ENCODE results near the gene RPL26. TPM values are rescaled to one million over a fixed set of nuclear protein-coding genes. Genes with fewer than 3 reads are reported as not detected.

The RPL26 gene
- total and polyA plus RNA-seq, 4 experiments from 2014 or later, result 1,274 to 2,878 (median 2,246) TPM

DNA sequence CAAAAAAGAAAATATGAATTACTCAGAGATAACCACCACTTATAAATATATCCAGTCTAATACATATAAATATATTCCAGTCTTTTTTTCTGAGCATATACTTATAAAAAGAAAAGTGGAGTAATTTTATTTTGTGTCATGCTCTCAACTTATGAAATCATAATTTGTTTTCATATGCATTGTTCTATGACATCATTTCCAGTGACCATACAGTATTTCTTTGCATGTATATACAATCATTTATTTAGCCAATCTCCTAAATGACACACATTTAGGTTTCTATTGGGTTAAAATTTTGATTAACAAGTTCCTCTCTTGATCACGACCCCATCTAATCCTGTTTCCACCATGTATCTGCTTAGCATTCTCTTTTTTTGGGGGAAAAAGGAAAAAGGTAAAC is 36.3 kb upstream of the RPL26 start:
- DNase-seq, result no peak
- POLR2A ChIA-PET (ENCODE audit: partially characterized antibody), result no interaction called here
- CTCF ChIA-PET (ENCODE audit: partially characterized antibody), result interaction anchor here (2.0 to 2.2 kb wide), 2 partner anchors 9 to 11 kb away, joined by 4 to 9 read pairs; no protein-coding TSS in a partner anchor
- Histone ChIP-seq H3K9me3 (ENCODE audit: control insufficient read depth in 1 of 2, low read length in 2 of 2) (no peaks in the 10 kb centered on the region), H3K27ac (ENCODE audit: low read depth, low read length) (no peak overlapping the region), H3K4me1 (ENCODE audit: insufficient read depth, low read length) (no peaks in the 10 kb centered on the region), H3K4me3 (ENCODE audit: low read length in 2 of 2) (no peak overlapping the region), H3K27me3 (ENCODE audit: insufficient read depth, low read length) (peaks cover 5% of the 10 kb centered on the region), H3K36me3 (ENCODE audit: insufficient read depth, low read length) (no peaks in the 10 kb centered on the region)
- Mint-ChIP-seq H3K27ac (no peak overlapping the region), H3K4me3 (no peak overlapping the region), H3K9me3 (no peaks in the 10 kb centered on the region), H3K27me3 (peaks cover 23 to 30% of the 10 kb centered on the region in 2 donors), H3K4me1 (peaks cover 0 to 2% (median 0%) of the 10 kb centered on the region in 4 donors), H3K36me3 (no peaks in the 10 kb centered on the region)
- intact Hi-C loops (cut with micrococcal nuclease), result no loop called here

DNA sequence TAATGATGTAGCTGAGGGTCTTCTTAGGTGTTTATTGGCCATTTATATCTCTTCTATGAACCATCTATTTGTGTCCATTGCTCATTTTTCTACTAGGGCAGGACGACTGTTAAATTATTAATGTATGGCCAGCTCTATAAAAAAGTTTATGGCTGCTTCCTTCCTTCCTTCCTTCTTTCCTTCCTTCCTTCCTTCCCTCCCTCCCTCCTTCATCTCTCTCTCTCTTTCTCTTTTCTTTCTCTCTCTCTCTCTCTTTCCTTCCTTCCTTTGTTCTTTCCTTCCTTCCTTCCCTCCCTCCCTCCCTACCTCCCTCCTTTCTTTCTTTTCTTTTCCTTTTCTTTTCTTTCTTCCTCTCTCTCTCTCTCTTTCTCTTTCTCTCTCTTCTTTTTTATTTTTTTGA is 35.5 kb upstream of the RPL26 start:
- Mint-ChIP-seq H3K9me3 (no peaks in the 10 kb centered on the region), H3K27ac (no peak overlapping the region), H3K4me1 (peaks cover 2 to 4% (median 3%) of the 10 kb centered on the region in 4 donors), H3K27me3 (peaks cover 21 to 29% of the 10 kb centered on the region in 2 donors), H3K4me3 (no peak overlapping the region), H3K36me3 (no peaks in the 10 kb centered on the region)
- Histone ChIP-seq H3K36me3 (ENCODE audit: insufficient read depth, low read length) (no peaks in the 10 kb centered on the region), H3K27ac (ENCODE audit: low read depth, low read length) (no peak overlapping the region), H3K4me3 (ENCODE audit: low read length in 2 of 2) (no peak overlapping the region), H3K27me3 (ENCODE audit: insufficient read depth, low read length) (peaks cover 5% of the 10 kb centered on the region), H3K4me1 (ENCODE audit: insufficient read depth, low read length) (peaks cover 5% of the 10 kb centered on the region), H3K9me3 (ENCODE audit: control insufficient read depth in 1 of 2, low read length in 2 of 2) (no peaks in the 10 kb centered on the region)
- no peak for DNase-seq
- intact Hi-C loops (cut with micrococcal nuclease), result no loop called here
- CTCF ChIA-PET (ENCODE audit: partially characterized antibody), result interaction anchor here (1.7 to 2.0 kb wide), 2 partner anchors 9 to 10 kb away, joined by 4 read pairs; no protein-coding TSS in a partner anchor
- POLR2A ChIA-PET (ENCODE audit: partially characterized antibody), result no interaction called here

- H3K9me3 Mint-ChIP-seq, result no peaks in the 10 kb centered on the region
- DNase-seq, result no peak
- Histone ChIP-seq H3K4me3 (ENCODE audit: low read length in 2 of 2) (no peak overlapping the region), H3K4me1 (ENCODE audit: insufficient read depth, low read length) (peaks cover 12% of the 10 kb centered on the region), H3K36me3 (ENCODE audit: insufficient read depth, low read length) (no peaks in the 10 kb centered on the region), H3K27ac (ENCODE audit: low read depth, low read length) (no peak overlapping the region), H3K9me3 (ENCODE audit: control insufficient read depth in 1 of 2, low read length in 2 of 2) (no peaks in the 10 kb centered on the region), H3K27me3 (ENCODE audit: insufficient read depth, low read length) (peaks cover 5% of the 10 kb centered on the region)
- H3K27me3 Mint-ChIP-seq, result peaks cover 18 to 27% of the 10 kb centered on the region in 2 donors
- H3K27ac Mint-ChIP-seq, result no peak overlapping the region
- no peaks in the 10 kb centered on the region for H3K36me3 Mint-ChIP-seq
- ChIA-PET POLR2A (ENCODE audit: partially characterized antibody) (no interaction called here), CTCF (ENCODE audit: partially characterized antibody) (interaction anchor here (1.7 kb wide), 1 partner anchor 10 kb away, joined by 4 read pairs; no protein-coding TSS in a partner anchor)
- no peak overlapping the region for H3K4me3 Mint-ChIP-seq
- peaks cover 7 to 9% (median 9%) of the 10 kb centered on the region in 4 donors for H3K4me1 Mint-ChIP-seq
- intact Hi-C loops (cut with micrococcal nuclease), result no loop called here
Measured at GRCh38 chr17:8417806-8418205, 34.8 kb upstream of the RPL26 start.

- intact Hi-C loops (cut with micrococcal nuclease), result no loop called here
- no peak for DNase-seq
- Histone ChIP-seq H3K4me3 (ENCODE audit: low read length in 2 of 2) (no peak overlapping the region), H3K9me3 (ENCODE audit: control insufficient read depth in 1 of 2, low read length in 2 of 2) (no peaks in the 10 kb centered on the region), H3K27me3 (ENCODE audit: insufficient read depth, low read length) (peaks cover 3% of the 10 kb centered on the region), H3K36me3 (ENCODE audit: insufficient read depth, low read length) (no peaks in the 10 kb centered on the region), H3K4me1 (ENCODE audit: insufficient read depth, low read length) (peaks cover 20% of the 10 kb centered on the region), H3K27ac (ENCODE audit: low read depth, low read length) (no peak overlapping the region)
- Mint-ChIP-seq H3K4me1 (peaks cover 11 to 22% (median 16%) of the 10 kb centered on the region in 4 donors), H3K27ac (no peak overlapping the region), H3K27me3 (peaks cover 13 to 17% of the 10 kb centered on the region in 2 donors), H3K4me3 (no peak overlapping the region), H3K9me3 (no peaks in the 10 kb centered on the region), H3K36me3 (no peaks in the 10 kb centered on the region)
- ChIA-PET CTCF (ENCODE audit: partially characterized antibody) (interaction anchor here (0.6 to 7.5 kb wide), 2 partner anchors 332 to 1278 kb away, joined by 3 to 84 read pairs; no protein-coding TSS in a partner anchor), POLR2A (ENCODE audit: partially characterized antibody) (no interaction called here)
Measured at GRCh38 chr17:8413938-8414337, 30.9 kb upstream of the RPL26 start.

- peaks cover 11 to 22% (median 16%) of the 10 kb centered on the region in 4 donors for H3K4me1 Mint-ChIP-seq
- ChIA-PET CTCF (ENCODE audit: partially characterized antibody) (interaction anchor here (0.6 to 7.5 kb wide), 4 partner anchors 30 to 1278 kb away, joined by 3 to 84 read pairs (median 4); partner anchors contain the start of gene KRABD2), POLR2A (ENCODE audit: partially characterized antibody) (no interaction called here)
- peak overlapping the region in 3 of 7 donors; percentile 70 to 86 (median 78) for H3K27ac Mint-ChIP-seq
- no peaks in the 10 kb centered on the region for H3K9me3 Mint-ChIP-seq
- peaks cover 14 to 17% of the 10 kb centered on the region in 2 donors for H3K27me3 Mint-ChIP-seq
- no peak overlapping the region for H3K4me3 ChIP-seq (ENCODE audit: low read length in 2 of 2)
- H3K27me3 ChIP-seq (ENCODE audit: insufficient read depth, low read length), result no peaks in the 10 kb centered on the region
- H3K36me3 ChIP-seq (ENCODE audit: insufficient read depth, low read length), result no peaks in the 10 kb centered on the region
- peaks cover 20% of the 10 kb centered on the region for H3K4me1 ChIP-seq (ENCODE audit: insufficient read depth, low read length)
- intact Hi-C loops (cut with micrococcal nuclease), result no loop called here
- H3K36me3 Mint-ChIP-seq, result no peaks in the 10 kb centered on the region
- no peak overlapping the region for H3K27ac ChIP-seq (ENCODE audit: low read depth, low read length)
- H3K4me3 Mint-ChIP-seq, result peak overlapping the region in 3 of 8 donors; percentile 4 to 33 (median 13)
- DNase-seq, result peak in 4 of 5 donors; percentile 22 to 37 (median 27)
- H3K9me3 ChIP-seq (ENCODE audit: control insufficient read depth in 1 of 2, low read length in 2 of 2), result no peaks in the 10 kb centered on the region
Measured at GRCh38 chr17:8413328-8413727, 30.3 kb upstream of the RPL26 start.

- H3K27me3 ChIP-seq (ENCODE audit: insufficient read depth, low read length), result no peaks in the 10 kb centered on the region
- Mint-ChIP-seq H3K36me3 (no peaks in the 10 kb centered on the region), H3K4me1 (peaks cover 11 to 22% (median 16%) of the 10 kb centered on the region in 4 donors), H3K27me3 (peaks cover 11 to 14% of the 10 kb centered on the region in 2 donors), H3K27ac (peak overlapping the region in 2 of 7 donors; percentile 17 to 41), H3K9me3 (no peaks in the 10 kb centered on the region), H3K4me3 (no peak overlapping the region)
- H3K4me3 ChIP-seq (ENCODE audit: low read length in 2 of 2), result no peak overlapping the region
- no peaks in the 10 kb centered on the region for H3K36me3 ChIP-seq (ENCODE audit: insufficient read depth, low read length)
- H3K4me1 ChIP-seq (ENCODE audit: insufficient read depth, low read length), result peaks cover 20% of the 10 kb centered on the region
- POLR2A ChIA-PET (ENCODE audit: partially characterized antibody), result interaction anchor here (0.6 kb wide), 1 partner anchor 334 kb away, joined by 3 read pairs; no protein-coding TSS in a partner anchor
- intact Hi-C loops (cut with micrococcal nuclease), result no loop called here
- no peak for DNase-seq
- H3K27ac ChIP-seq (ENCODE audit: low read depth, low read length), result no peak overlapping the region
- H3K9me3 ChIP-seq (ENCODE audit: control insufficient read depth in 1 of 2, low read length in 2 of 2), result no peaks in the 10 kb centered on the region
- CTCF ChIA-PET (ENCODE audit: partially characterized antibody), result interaction anchor here (1.1 to 7.5 kb wide), 5 partner anchors 9 to 334 kb away, joined by 3 to 84 read pairs (median 5); partner anchors contain the start of gene KRABD2
Measured at GRCh38 chr17:8412089-8412488, 29.1 kb upstream of the RPL26 start.

- no peaks in the 10 kb centered on the region for H3K36me3 ChIP-seq (ENCODE audit: insufficient read depth, low read length)
- no peaks in the 10 kb centered on the region for H3K27me3 ChIP-seq (ENCODE audit: insufficient read depth, low read length)
- Mint-ChIP-seq H3K36me3 (no peaks in the 10 kb centered on the region), H3K27ac (no peak overlapping the region), H3K9me3 (no peaks in the 10 kb centered on the region), H3K27me3 (peaks cover 7 to 8% of the 10 kb centered on the region in 2 donors), H3K4me1 (peaks cover 11 to 22% (median 15%) of the 10 kb centered on the region in 4 donors), H3K4me3 (no peak overlapping the region)
- no peak for DNase-seq
- H3K9me3 ChIP-seq (ENCODE audit: control insufficient read depth in 1 of 2, low read length in 2 of 2), result no peaks in the 10 kb centered on the region
- peaks cover 20% of the 10 kb centered on the region for H3K4me1 ChIP-seq (ENCODE audit: insufficient read depth, low read length)
- intact Hi-C loops (cut with micrococcal nuclease), result loop anchor here (1.0 to 2.0 kb wide), 3 partner anchors 335 to 587 kb away; no protein-coding TSS in a partner anchor
- H3K4me3 ChIP-seq (ENCODE audit: low read length in 2 of 2), result no peak overlapping the region
- H3K27ac ChIP-seq (ENCODE audit: low read depth, low read length), result no peak overlapping the region
- POLR2A ChIA-PET (ENCODE audit: partially characterized antibody), result no interaction called here
- CTCF ChIA-PET (ENCODE audit: partially characterized antibody), result interaction anchor here (0.6 to 7.5 kb wide), 15 partner anchors 10 to 1219 kb away, joined by 3 to 84 read pairs (median 6); partner anchors contain the start of gene NDEL1
Measured at GRCh38 chr17:8410883-8411238, 27.9 kb upstream of the RPL26 start.
